ENCODE data around the gene TRIM10.

TRIM10 gene

GRCh38 chr6:30200551-30201281 lies 39.7 kb upstream of the TRIM10 start:
- TF ChIP-seq CTCF (IDR thresholded peaks at IDR 0.05; ENCODE audit: borderline replicate concordance, insufficient read depth, low read depth, low read length) = no peak
- no peak overlapping the region for H3K4me3 ChIP-seq (ENCODE audit: low read depth, low read length)

DNA sequence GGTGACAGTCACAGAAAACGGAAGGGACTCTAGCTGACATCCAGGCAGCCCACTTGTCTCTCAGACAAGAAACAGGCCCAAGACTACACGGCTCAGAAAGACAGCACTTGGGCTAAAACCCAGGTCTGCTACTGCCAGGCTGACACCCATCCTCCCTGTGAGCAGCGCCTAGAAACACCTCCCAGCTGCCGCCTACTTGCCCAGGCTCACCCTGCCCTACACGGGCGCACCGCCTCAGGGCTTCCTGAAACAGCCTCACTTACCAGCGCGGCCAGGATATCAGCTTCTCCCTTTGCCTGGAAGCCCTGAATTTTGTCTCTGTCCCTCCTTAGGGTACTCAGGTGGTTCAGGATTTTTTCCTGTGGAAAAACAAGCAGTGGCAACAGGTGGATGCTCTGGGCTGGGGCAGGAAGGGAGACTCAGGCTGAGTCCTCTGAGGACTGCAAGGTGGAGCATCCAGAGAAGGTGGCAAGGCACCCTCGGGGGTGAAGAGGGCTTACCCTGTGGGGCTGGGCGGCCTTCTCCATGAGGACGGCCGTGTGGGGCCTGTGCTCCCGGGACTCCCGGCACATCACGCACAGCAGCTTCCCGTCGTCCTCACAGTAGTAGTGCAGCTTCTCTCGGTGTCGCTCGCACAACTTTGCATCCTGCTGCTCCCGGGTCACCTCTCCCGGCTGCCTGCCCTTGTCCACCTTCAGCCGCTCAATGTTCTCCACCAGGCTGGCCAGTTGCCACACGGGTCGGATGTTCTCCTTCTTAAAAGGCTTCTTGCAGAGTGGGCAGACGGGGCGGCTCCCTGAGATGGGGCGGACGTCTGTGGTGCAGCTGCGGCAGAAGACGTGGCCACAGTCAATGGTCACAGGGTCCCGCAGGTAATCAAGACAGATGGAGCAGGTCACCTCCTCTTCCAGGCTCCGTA lies 37.4 kb upstream of the TRIM10 start:
- no peak overlapping the region for H3K4me3 ChIP-seq (ENCODE audit: low read depth, low read length)
- TF ChIP-seq CTCF (IDR thresholded peaks at IDR 0.05; ENCODE audit: borderline replicate concordance, insufficient read depth, low read depth, low read length) = no peak

GRCh38 chr6:30196376-30196775 lies 35.4 kb upstream of the TRIM10 start:
- H3K4me3 ChIP-seq (ENCODE audit: low read depth, low read length) = no peak overlapping the region
- TF ChIP-seq CTCF (IDR thresholded peaks at IDR 0.05; ENCODE audit: borderline replicate concordance, insufficient read depth, low read depth, low read length) = no peak

- TF ChIP-seq CTCF (IDR thresholded peaks at IDR 0.05; ENCODE audit: borderline replicate concordance, insufficient read depth, low read depth, low read length) = no peak
- no peak overlapping the region for H3K4me3 ChIP-seq (ENCODE audit: low read depth, low read length)
Measured at GRCh38 chr6:30195951-30196350, 34.9 kb upstream of the TRIM10 start.

- no peak for TF ChIP-seq CTCF (IDR thresholded peaks at IDR 0.05; ENCODE audit: borderline replicate concordance, insufficient read depth, low read depth, low read length)
- no peak overlapping the region for H3K4me3 ChIP-seq (ENCODE audit: low read depth, low read length)
Measured at GRCh38 chr6:30194797-30195690, 34.0 kb upstream of the TRIM10 start.

- H3K4me3 ChIP-seq (ENCODE audit: low read depth, low read length) = no peak overlapping the region
- TF ChIP-seq CTCF (IDR thresholded peaks at IDR 0.05; ENCODE audit: borderline replicate concordance, insufficient read depth, low read depth, low read length) = no peak
Measured at GRCh38 chr6:30192076-30192475, 31.1 kb upstream of the TRIM10 start.
